SHP77 treated with DMSO at 0.1 percent for 48 hours (cell line): ENCODE measurements around the gene NMNAT3.
A peak's percentile ranks its signal among the peaks of the same experiment; 100 is the strongest.
"Not testable (repeated sequence)": the region's sequence is repeated elsewhere in the genome, so short reads cannot be mapped to it uniquely, and the experiment has no call there.

Experiments
- DNase-seq: peaks from one replicate; lab custom pipeline; 2025; lab: John Stamatoyannopoulos, UW

Gene NMNAT3

GRCh38 chr3:139634111-139634635, 43.6 kb downstream of the NMNAT3 start:
- DNase-seq: no peak

GRCh38 chr3:139633511-139633910, 44.3 kb downstream of the NMNAT3 start:
- no peak for DNase-seq

GRCh38 chr3:139630542-139630941, 47.2 kb downstream of the NMNAT3 start:
- DNase-seq: no peak

GRCh38 chr3:139629033-139629432, 48.7 kb downstream of the NMNAT3 start:
- DNase-seq: no peak

GRCh38 chr3:139627759-139628158, 50.0 kb downstream of the NMNAT3 start:
- no peak for DNase-seq

- DNase-seq: no peak
Measured at GRCh38 chr3:139620438-139620837, 57.3 kb downstream of the NMNAT3 start.

GRCh38 chr3:139619484-139619883, 58.3 kb downstream of the NMNAT3 start:
- no peak for DNase-seq

GRCh38 chr3:139617672-139618268, 60.0 kb downstream of the NMNAT3 start:
- no peak for DNase-seq

- no peak for DNase-seq
Measured at GRCh38 chr3:139611528-139611927, 66.2 kb downstream of the NMNAT3 start.

- DNase-seq: no peak
Measured at GRCh38 chr3:139610886-139611285, 66.9 kb downstream of the NMNAT3 start.

GRCh38 chr3:139608924-139609323, 68.8 kb downstream of the NMNAT3 start:
- DNase-seq: no peak

GRCh38 chr3:139608108-139608380, 69.7 kb downstream of the NMNAT3 start:
- no peak for DNase-seq

GRCh38 chr3:139607257-139608107, 70.3 kb downstream of the NMNAT3 start:
- DNase-seq: no peak

- DNase-seq: no peak
Measured at GRCh38 chr3:139602003-139602402, 75.8 kb downstream of the NMNAT3 start.

- no peak for DNase-seq
Measured at GRCh38 chr3:139601191-139601961, 76.4 kb downstream of the NMNAT3 start.

GRCh38 chr3:139597947-139598346, 79.8 kb downstream of the NMNAT3 start:
- no peak for DNase-seq

GRCh38 chr3:139591186-139591585, 86.6 kb downstream of the NMNAT3 start:
- DNase-seq: not testable (repeated sequence)

GRCh38 chr3:139588450-139588849, 89.3 kb downstream of the NMNAT3 start:
- DNase-seq: peak; percentile 6

- DNase-seq: no peak
Measured at GRCh38 chr3:139587797-139588196, 90.0 kb downstream of the NMNAT3 start.

- DNase-seq: no peak
Measured at GRCh38 chr3:139586420-139587017, 91.3 kb downstream of the NMNAT3 start.

- DNase-seq: no peak
Measured at GRCh38 chr3:139585820-139586219, 92.0 kb downstream of the NMNAT3 start.

- not testable (repeated sequence) for DNase-seq
Measured at GRCh38 chr3:139583651-139584050, 94.1 kb downstream of the NMNAT3 start.
